ENCODE measurements around the gene UPF2.
"Not testable (repeated sequence)": the region's sequence is repeated elsewhere in the genome, so short reads cannot be mapped to it uniquely, and the experiment has no call there.

Gene UPF2

GRCh38 chr10:12036073-12036655, 6.4 kb downstream of the UPF2 start:
- DNase-seq (ENCODE audit: low read depth in 2 of 2) = no peak

- DNase-seq (ENCODE audit: low read depth in 2 of 2) = no peak
These were observed 11.2 kb downstream of the UPF2 start for GRCh38 chr10:12031404-12031803.

GRCh38 chr10:12027539-12027938, 15.1 kb downstream of the UPF2 start:
- DNase-seq (ENCODE audit: low read depth in 2 of 2) = no peak

- no peak for DNase-seq (ENCODE audit: low read depth in 2 of 2)
These were observed 17.0 kb downstream of the UPF2 start for GRCh38 chr10:12025591-12025990.

- DNase-seq (ENCODE audit: low read depth in 2 of 2) = no peak
These were observed 19.9 kb downstream of the UPF2 start for GRCh38 chr10:12022580-12023257.

- no peak for DNase-seq (ENCODE audit: low read depth in 2 of 2)
These were observed 22.0 kb downstream of the UPF2 start for GRCh38 chr10:12020574-12020973.

- no peak for DNase-seq (ENCODE audit: low read depth in 2 of 2)
These were observed 23.2 kb downstream of the UPF2 start for GRCh38 chr10:12019283-12019971.

GRCh38 chr10:12018438-12019282, 23.9 kb downstream of the UPF2 start:
- no peak for DNase-seq (ENCODE audit: low read depth in 2 of 2)

GRCh38 chr10:12013926-12014325, 28.7 kb downstream of the UPF2 start:
- DNase-seq (ENCODE audit: low read depth in 2 of 2) = no peak

- DNase-seq (ENCODE audit: low read depth in 2 of 2) = not testable (repeated sequence)
These were observed 29.2 kb downstream of the UPF2 start for GRCh38 chr10:12013391-12013790.

GRCh38 chr10:12010353-12010752, 32.3 kb downstream of the UPF2 start:
- no peak for DNase-seq (ENCODE audit: low read depth in 2 of 2)

GRCh38 chr10:12008842-12009241, 33.8 kb downstream of the UPF2 start:
- DNase-seq (ENCODE audit: low read depth in 2 of 2) = not testable (repeated sequence)

GRCh38 chr10:12006671-12007070, 35.9 kb downstream of the UPF2 start:
- no peak for DNase-seq (ENCODE audit: low read depth in 2 of 2)

- no peak for DNase-seq (ENCODE audit: low read depth in 2 of 2)
These were observed 48.7 kb downstream of the UPF2 start for GRCh38 chr10:11993834-11994468.

GRCh38 chr10:11988924-11989323, 53.7 kb downstream of the UPF2 start:
- DNase-seq (ENCODE audit: low read depth in 2 of 2) = no peak

GRCh38 chr10:11986593-11987216, 55.9 kb downstream of the UPF2 start:
- DNase-seq (ENCODE audit: low read depth in 2 of 2) = peak; percentile 32 to 36

GRCh38 chr10:11982253-11982652, 60.4 kb downstream of the UPF2 start:
- DNase-seq (ENCODE audit: low read depth in 2 of 2) = no peak

- no peak for DNase-seq (ENCODE audit: low read depth in 2 of 2)
These were observed 66.8 kb downstream of the UPF2 start for GRCh38 chr10:11975795-11976194.

GRCh38 chr10:11972523-11972922, 70.1 kb downstream of the UPF2 start:
- DNase-seq (ENCODE audit: low read depth in 2 of 2) = not testable (repeated sequence)

- DNase-seq (ENCODE audit: low read depth in 2 of 2) = no peak
These were observed 80.4 kb downstream of the UPF2 start for GRCh38 chr10:11962176-11962575.

- no peak for DNase-seq (ENCODE audit: low read depth in 2 of 2)
These were observed 80.8 kb downstream of the UPF2 start for GRCh38 chr10:11961771-11962170.
